BLaER1 treated with 17β-estradiol and CSF1 and Interleukin-3, amounts not matched to agents 10 nM and 100 nM (cell line): Measurements from ENCODE around the gene TSPAN10.
"Not testable (repeated sequence)": the region's sequence is repeated elsewhere in the genome, so short reads cannot be mapped to it uniquely, and the experiment has no call there.

Experiments
- H3K27ac ChIP-seq, 11 experiments: shearing (Covaris generic); formaldehyde crosslinking; 2 replicates each; pipeline ENCODE4 v1.8.1; 2022
- H3K27me3 ChIP-seq, 11 experiments: shearing (Covaris generic); formaldehyde crosslinking; 2 replicates each; pipeline ENCODE4 v1.8.1; 2022
- H3K36me3 ChIP-seq, 11 experiments: shearing (Covaris generic); formaldehyde crosslinking; 2 replicates each; pipeline ENCODE4 v1.8.1; 2022
- H3K4me1 ChIP-seq, 10 experiments: shearing (Covaris generic); formaldehyde crosslinking; 2 replicates each; pipeline ENCODE4 v1.8.1; 2022
- H3K4me2 ChIP-seq, 11 experiments: shearing (Covaris generic); formaldehyde crosslinking; 2 replicates each; pipeline ENCODE4 v1.8.1; 2022
- H3K4me3 ChIP-seq, 10 experiments: shearing (Covaris generic); formaldehyde crosslinking; 2 replicates each; pipeline ENCODE4 v1.8.1; 2022
- H3K9ac ChIP-seq, 11 experiments: shearing (Covaris generic); formaldehyde crosslinking; 2 replicates each; pipeline ENCODE4 v1.8.1; 2022
- H3K9me3 ChIP-seq, 11 experiments: shearing (Covaris generic); formaldehyde crosslinking; replicated peaks in 1 of 11; 2 replicates each; pipeline ENCODE4 v1.8.1; 2022
- H4K20me1 ChIP-seq, 11 experiments: shearing (Covaris generic); formaldehyde crosslinking; 2 replicates each; pipeline ENCODE4 v1.8.1; 2022
- Cebpa-rat ChIP-seq, 11 experiments: shearing (Covaris generic); IDR thresholded peaks; 2 replicates each; pipeline ENCODE4 v1.8.1; 2022

The TSPAN10 gene

DNA sequence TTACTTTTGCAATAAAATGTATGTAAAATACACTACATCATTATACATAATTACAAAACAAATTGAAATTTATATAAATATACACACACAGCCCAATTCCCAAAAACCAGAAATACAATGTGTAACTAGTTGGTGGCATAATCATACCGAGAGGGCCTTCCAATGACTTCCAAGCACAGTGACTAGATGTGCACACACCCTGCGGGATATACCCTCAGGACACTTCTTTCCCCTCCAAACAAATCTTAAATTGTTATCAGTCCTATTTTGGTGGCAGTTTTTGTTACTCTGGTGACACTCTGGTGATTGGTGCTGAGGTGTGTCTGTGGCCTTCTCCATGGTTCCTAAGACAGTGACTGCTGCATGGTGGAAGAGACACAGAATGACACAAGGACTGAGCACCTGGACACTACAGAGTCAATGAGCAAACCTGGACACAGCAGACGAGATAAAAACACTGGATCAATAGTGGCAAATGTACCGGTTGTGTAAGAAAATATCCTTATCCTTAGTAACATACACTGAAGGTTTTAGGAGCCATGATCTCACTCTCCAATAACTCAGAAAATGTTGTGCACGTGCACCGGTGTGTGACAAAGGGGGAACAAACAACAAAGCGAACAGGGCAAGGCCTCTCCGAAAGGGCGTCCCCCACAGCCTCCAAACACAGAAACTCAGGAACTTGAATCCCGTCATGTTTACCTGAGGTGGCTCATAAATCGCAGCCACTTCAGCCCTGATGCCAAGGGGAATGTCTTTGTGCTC lies 33.0 kb upstream of the TSPAN10 start:
- Histone ChIP-seq H3K4me1 (peaks cover 11 to 24% (median 17%) of the 10 kb centered on the region in 10 experiments), H3K36me3 (peaks cover 93 to 100% (median 97%) of the 10 kb centered on the region in 11 experiments), H4K20me1 (peaks cover 37 to 99% (median 83%) of the 10 kb centered on the region in 11 experiments), H3K4me3 (no peak overlapping the region), H3K9me3 (no peaks in the 10 kb centered on the region), H3K4me2 (no peak overlapping the region), H3K27ac (no peak overlapping the region), H3K27me3 (no peaks in the 10 kb centered on the region), H3K9ac (no peak overlapping the region)
- TF ChIP-seq Cebpa-rat (IDR thresholded peaks at IDR 0.05) = no peak

DNA sequence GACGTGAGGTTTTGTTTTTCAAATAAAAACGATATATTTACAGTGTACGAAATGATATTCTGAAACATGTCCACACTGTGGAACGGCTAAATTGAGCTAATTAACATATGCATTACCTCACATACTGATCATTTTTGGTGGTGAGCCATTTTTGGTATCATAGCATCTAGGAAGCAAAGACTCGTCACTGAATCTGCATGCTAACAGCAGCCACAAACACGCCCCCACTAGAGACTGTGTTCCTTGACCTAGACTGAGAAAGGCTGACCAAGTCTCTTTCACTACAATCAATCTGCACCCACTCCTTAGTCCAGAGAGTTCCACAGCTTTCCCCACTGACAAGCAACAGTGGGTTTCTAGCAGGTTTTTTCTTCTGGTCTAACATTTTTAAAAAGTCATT lies 29.6 kb upstream of the TSPAN10 start:
- Histone ChIP-seq H4K20me1 (peaks cover 35 to 99% (median 86%) of the 10 kb centered on the region in 11 experiments), H3K36me3 (peaks cover 91 to 100% (median 97%) of the 10 kb centered on the region in 11 experiments), H3K9ac (peak overlapping the region in 2 of 11 experiments; percentile 4 to 11; a peak in 2 of 22 replicates), H3K4me2 (no peak overlapping the region), H3K9me3 (no peaks in the 10 kb centered on the region), H3K27me3 (no peaks in the 10 kb centered on the region), H3K4me1 (no peaks in the 10 kb centered on the region), H3K27ac (no peak overlapping the region), H3K4me3 (no peak overlapping the region)
- TF ChIP-seq Cebpa-rat (IDR thresholded peaks at IDR 0.05) = no peak

DNA sequence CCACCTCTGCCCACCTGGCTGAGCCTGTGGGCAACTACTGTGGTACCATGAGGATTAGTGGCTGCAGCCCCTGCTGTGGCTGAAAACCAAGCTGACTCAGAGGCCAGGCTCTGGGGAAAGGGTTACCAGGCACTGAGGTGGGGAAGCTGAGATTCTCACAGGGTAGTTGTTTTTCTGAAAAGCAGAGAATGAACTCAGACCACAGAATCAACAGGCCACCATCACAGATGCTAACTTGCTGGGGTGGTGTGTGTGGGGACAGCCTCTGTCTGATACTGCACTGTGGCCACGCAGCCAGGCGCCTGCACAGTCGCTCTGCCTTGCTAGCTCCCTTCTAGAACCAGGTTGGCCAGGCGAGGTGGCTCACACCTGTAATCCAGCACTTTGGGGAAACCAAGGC lies 28.9 kb upstream of the TSPAN10 start:
- Histone ChIP-seq H3K4me2 (no peak overlapping the region), H4K20me1 (peaks cover 41 to 99% (median 88%) of the 10 kb centered on the region in 11 experiments), H3K27ac (no peak overlapping the region), H3K27me3 (no peaks in the 10 kb centered on the region), H3K4me1 (no peaks in the 10 kb centered on the region), H3K4me3 (no peak overlapping the region), H3K9me3 (no peaks in the 10 kb centered on the region), H3K9ac (peak overlapping the region in 3 of 11 experiments; percentile 4 to 11 (median 6); a peak in 2 of 22 replicates), H3K36me3 (peaks cover 90 to 100% (median 97%) of the 10 kb centered on the region in 11 experiments)
- TF ChIP-seq Cebpa-rat (IDR thresholded peaks at IDR 0.05) = no peak

DNA sequence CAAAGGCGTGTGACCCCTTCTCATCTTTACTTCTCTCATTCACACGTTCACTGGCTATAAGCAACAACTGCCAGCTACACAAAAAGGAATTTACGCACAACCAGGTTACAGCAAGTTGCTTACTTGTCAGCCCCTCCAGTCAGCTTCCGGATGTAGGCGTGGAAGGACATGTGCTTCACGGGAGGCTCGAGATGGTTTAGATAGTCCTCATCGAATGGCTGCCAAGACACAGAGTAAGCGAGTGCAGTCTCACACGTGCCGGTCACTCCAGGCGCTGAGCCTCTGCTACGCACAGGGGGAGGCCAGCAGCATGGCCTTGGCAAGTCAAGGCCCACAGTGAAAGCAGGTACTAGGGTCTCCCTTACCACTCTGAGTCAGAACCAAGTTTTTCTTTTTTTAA lies 28.4 kb upstream of the TSPAN10 start:
- no peak overlapping the region for H3K4me3 ChIP-seq
- peaks cover 0 to 4% (median 2%) of the 10 kb centered on the region in 10 experiments; a peak in 11 of 20 replicates for H3K4me1 ChIP-seq
- no peaks in the 10 kb centered on the region for H3K9me3 ChIP-seq
- H3K36me3 ChIP-seq = peaks cover 90 to 100% (median 97%) of the 10 kb centered on the region in 11 experiments
- TF ChIP-seq Cebpa-rat (IDR thresholded peaks at IDR 0.05) = no peak
- H3K27me3 ChIP-seq = no peaks in the 10 kb centered on the region
- no peak overlapping the region for H3K27ac ChIP-seq
- no peak overlapping the region for H3K9ac ChIP-seq
- H3K4me2 ChIP-seq = no peak overlapping the region
- H4K20me1 ChIP-seq = peaks cover 46 to 99% (median 88%) of the 10 kb centered on the region in 11 experiments

DNA sequence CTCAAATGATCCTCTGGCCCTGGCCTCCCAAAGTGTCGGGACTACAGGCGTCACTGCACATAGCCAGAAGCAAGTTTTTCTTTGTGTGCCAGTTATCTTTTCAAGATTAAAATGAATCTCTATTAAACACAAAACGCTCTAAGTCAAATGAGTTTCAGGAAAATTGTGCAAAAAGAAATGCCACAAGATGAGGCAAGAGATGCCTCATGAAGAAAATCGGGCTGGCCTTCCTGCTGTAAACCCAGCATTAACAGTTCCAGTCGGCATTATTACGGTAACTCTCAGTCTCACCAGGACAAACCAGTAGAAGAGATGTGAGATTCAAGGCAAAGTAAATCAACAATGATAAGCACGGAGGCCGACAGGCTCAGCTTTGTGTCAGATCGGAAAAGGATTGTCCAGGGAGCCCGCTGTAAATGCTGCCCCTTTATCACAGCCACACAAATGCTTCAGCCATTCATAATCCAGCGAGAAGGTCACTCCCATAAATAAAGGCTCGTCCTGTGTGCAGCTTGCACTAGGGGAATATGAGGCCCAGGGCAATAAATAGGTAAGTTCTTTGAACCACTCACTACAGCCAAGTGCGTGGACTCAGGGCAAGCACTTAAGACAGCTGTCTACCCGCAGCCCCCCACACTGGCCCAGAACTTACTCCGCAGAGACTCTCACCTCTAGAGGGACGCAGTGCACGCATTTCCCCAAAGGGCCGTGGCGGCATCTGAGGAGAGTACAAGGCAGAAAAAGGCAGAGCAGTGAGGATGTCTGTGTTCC lies 27.3 kb upstream of the TSPAN10 start:
- peaks cover 89 to 100% (median 95%) of the 10 kb centered on the region in 11 experiments for H3K36me3 ChIP-seq
- no peak overlapping the region for H3K4me3 ChIP-seq
- H3K27ac ChIP-seq = no peak overlapping the region
- no peak for TF ChIP-seq Cebpa-rat (IDR thresholded peaks at IDR 0.05)
- peaks cover 58 to 99% (median 88%) of the 10 kb centered on the region in 11 experiments for H4K20me1 ChIP-seq
- H3K4me1 ChIP-seq = peaks cover 4 to 15% (median 13%) of the 10 kb centered on the region in 10 experiments; a peak in 18 of 20 replicates
- H3K9ac ChIP-seq = no peak overlapping the region; a peak in 1 of 22 replicates
- no peaks in the 10 kb centered on the region for H3K27me3 ChIP-seq
- no peak overlapping the region for H3K4me2 ChIP-seq
- H3K9me3 ChIP-seq = no peaks in the 10 kb centered on the region

DNA sequence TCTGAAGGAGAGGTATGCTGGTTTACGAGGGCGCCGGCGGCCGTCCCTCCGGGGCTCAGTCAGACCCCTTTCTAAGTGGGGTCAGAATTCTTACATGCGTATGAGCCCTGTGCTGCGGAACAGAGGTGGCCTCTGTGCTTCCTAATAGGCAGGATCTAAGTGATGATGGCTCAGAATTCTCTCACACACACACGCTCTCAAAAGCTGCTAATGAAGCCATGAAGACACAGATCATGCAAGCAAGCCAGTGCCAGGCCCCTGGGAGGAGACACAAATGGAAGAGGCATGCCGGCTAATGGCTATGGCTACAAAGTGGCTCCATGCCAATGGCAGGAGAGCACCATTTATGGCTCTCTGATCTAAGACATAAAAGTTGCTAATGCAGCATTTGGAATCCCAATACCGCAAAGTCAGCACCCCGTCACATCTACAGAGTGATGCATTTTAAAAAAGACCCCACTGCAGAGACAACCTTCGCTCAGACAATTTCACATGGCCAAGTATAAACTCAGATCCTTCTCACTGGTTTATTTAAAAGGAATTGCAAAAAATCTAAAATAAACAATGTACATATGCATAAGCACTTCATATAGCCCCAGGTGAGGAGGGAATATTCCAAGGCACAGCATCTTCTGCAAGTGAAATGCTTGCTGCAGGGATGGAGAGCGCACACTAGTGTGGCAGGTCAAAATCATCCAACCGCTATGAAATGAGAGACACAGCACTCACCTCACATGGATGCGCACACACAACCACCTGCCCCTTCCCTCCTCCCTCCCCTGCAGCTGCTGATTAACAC lies 24.6 kb upstream of the TSPAN10 start:
- no peak for TF ChIP-seq Cebpa-rat (IDR thresholded peaks at IDR 0.05)
- Histone ChIP-seq H3K4me2 (no peak overlapping the region), H3K9ac (no peak overlapping the region), H3K27me3 (no peaks in the 10 kb centered on the region), H4K20me1 (peaks cover 82 to 100% (median 97%) of the 10 kb centered on the region in 11 experiments), H3K36me3 (peaks cover 83 to 100% (median 94%) of the 10 kb centered on the region in 11 experiments), H3K9me3 (peaks cover 0 to 6% (median 0%) of the 10 kb centered on the region in 11 experiments; a peak in 3 of 22 replicates), H3K4me1 (peaks cover 7 to 36% (median 29%) of the 10 kb centered on the region in 10 experiments; a peak in 18 of 20 replicates), H3K27ac (no peak overlapping the region), H3K4me3 (no peak overlapping the region)

DNA sequence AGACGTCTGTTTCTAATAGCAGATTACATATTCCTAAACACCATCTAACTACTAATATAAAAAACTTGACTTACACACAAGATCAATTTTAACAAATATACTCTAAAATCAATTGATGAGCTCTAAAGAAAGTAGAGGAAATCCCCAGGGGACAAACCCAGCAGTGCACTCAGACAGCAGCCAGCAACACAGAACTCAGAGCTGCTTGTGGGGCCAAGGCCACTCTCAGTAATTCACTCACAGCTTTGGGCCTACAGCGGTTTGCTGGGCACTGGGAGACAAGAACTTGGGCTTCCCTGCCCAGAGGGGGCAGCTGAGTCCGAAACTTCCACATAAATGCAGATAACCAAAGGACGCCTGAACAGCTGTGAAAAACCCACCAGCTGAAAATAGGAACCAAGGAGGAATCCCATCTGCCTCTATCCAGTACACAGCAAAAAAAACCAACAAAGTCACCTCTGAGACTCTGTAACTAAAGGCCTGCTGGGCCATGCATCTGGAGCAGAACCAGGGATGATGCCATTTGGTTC lies 21.5 kb upstream of the TSPAN10 start:
- TF ChIP-seq Cebpa-rat (IDR thresholded peaks at IDR 0.05) = no peak
- Histone ChIP-seq H4K20me1 (peaks cover 58 to 84% (median 81%) of the 10 kb centered on the region in 11 experiments), H3K9me3 (peaks cover 0 to 7% (median 0%) of the 10 kb centered on the region in 11 experiments; a peak in 5 of 22 replicates), H3K4me2 (peak overlapping the region in 8 of 11 experiments; percentile 49 to 79 (median 70); a peak in 16 of 22 replicates), H3K9ac (peak overlapping the region in 8 of 11 experiments; percentile 10 to 66 (median 44); a peak in 13 of 22 replicates), H3K4me3 (no peak overlapping the region), H3K4me1 (peaks cover 7 to 36% (median 29%) of the 10 kb centered on the region in 10 experiments; a peak in 18 of 20 replicates), H3K27me3 (no peaks in the 10 kb centered on the region), H3K36me3 (peaks cover 68 to 94% (median 82%) of the 10 kb centered on the region in 11 experiments), H3K27ac (peak overlapping the region in 2 of 11 experiments; percentile 15 to 62; a peak in 3 of 22 replicates)

DNA sequence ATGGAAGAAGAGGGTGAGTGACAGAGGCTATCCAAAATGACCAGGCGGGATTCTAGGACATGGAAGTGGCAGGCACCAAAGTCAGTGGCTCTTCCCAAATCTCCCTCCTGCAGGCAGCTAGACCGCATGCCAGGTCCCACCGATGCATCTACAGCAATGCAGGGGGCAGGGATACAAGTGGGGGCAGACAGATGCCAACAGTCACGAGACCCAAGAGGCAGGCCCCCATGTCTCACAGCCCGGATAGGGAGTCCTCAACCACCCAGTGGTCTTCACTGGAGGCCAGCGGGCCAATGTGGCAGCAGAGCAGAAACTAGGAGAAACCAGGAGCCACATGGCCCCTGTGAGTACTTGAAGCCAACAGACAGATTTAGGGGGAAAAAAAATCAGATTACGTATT lies 20.1 kb upstream of the TSPAN10 start:
- H4K20me1 ChIP-seq = peaks cover 55 to 85% (median 81%) of the 10 kb centered on the region in 11 experiments
- H3K4me1 ChIP-seq = peaks cover 7 to 36% (median 29%) of the 10 kb centered on the region in 10 experiments; a peak in 18 of 20 replicates

DNA sequence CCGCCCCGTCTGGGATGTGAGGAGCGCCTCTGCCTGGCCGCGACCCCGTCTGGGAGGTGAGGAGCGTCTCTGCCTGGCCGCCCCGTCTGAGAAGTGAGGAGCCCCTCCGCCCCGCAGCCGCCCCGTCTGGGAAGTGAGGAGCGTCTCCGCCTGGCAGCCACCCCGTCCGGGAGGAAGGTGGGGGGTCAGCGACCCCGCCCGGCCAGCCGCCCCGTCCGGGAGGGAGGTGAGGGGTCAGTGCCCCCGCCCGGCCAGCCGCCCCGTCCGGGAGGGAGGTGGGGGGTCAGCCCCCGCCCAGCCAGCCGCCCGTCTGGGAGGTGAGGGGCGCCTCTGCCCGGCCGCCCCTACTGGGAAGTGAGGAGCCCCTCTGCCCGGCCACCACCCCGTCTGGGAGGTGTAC lies 18.7 kb upstream of the TSPAN10 start:
- peaks cover 46 to 85% (median 78%) of the 10 kb centered on the region in 11 experiments for H4K20me1 ChIP-seq
- H3K4me3 ChIP-seq, H3K27ac ChIP-seq, H3K27me3 ChIP-seq, H3K9me3 ChIP-seq, H3K9ac ChIP-seq, H3K4me2 ChIP-seq: not testable (repeated sequence)
- H3K36me3 ChIP-seq = peaks cover 72 to 97% (median 85%) of the 10 kb centered on the region in 11 experiments
- H3K4me1 ChIP-seq = peaks cover 7 to 35% (median 29%) of the 10 kb centered on the region in 10 experiments; a peak in 18 of 20 replicates

More for the DNA sequence above, 20.1 kb upstream of the TSPAN10 start:
- no peak overlapping the region; a peak in 1 of 22 replicates for H3K4me2 ChIP-seq
- peaks cover 72 to 97% (median 85%) of the 10 kb centered on the region in 11 experiments for H3K36me3 ChIP-seq
- TF ChIP-seq Cebpa-rat (IDR thresholded peaks at IDR 0.05) = no peak
- no peaks in the 10 kb centered on the region for H3K27me3 ChIP-seq
- peaks cover 0 to 7% (median 0%) of the 10 kb centered on the region in 11 experiments; a peak in 5 of 22 replicates for H3K9me3 ChIP-seq
- H3K27ac ChIP-seq = no peak overlapping the region
- H3K9ac ChIP-seq = no peak overlapping the region
- H3K4me3 ChIP-seq = no peak overlapping the region
